Subcutaneous abdominal adipose tissue (tissue), 5 donors: ENCODE measurements around the gene CSPG5.

Experiments used
- H3K27ac ChIP-seq: one replicate; pipeline ENCODE4 v1.7.0; 2013; ENCODE audit warnings: low read depth, mild to moderate bottlenecking, inconsistent platforms, low read length, moderate library complexity
- H3K27me3 ChIP-seq, 5 donors: one replicate each; pipeline ENCODE4 v1.7.0; 2013; ENCODE audit warnings: low read length in 5 of 5, inconsistent platforms in 1 of 5; ENCODE audit not compliant: control insufficient read depth in 5 of 5, insufficient read depth in 4 of 5
- H3K36me3 ChIP-seq, 5 donors: one replicate each; pipeline ENCODE4 v1.7.0; 2013; ENCODE audit warnings: low read length in 5 of 5; ENCODE audit not compliant: control insufficient read depth in 5 of 5, insufficient read depth in 5 of 5
- H3K4me1 ChIP-seq, 5 donors: one replicate each; pipeline ENCODE4 v1.7.0; 2013; ENCODE audit warnings: low read length in 5 of 5, mild to moderate bottlenecking in 3 of 5, moderate library complexity in 1 of 5; ENCODE audit not compliant: control insufficient read depth in 5 of 5, insufficient read depth in 5 of 5
- H3K4me3 ChIP-seq, 5 donors: one replicate each; pipeline ENCODE4 v1.7.0; 2013; ENCODE audit warnings: low read length in 5 of 5, low read depth in 1 of 5
- H3K9ac ChIP-seq, 5 donors: one replicate each; pipeline ENCODE4 v1.7.0; 2013; ENCODE audit warnings: low read length in 5 of 5, mild to moderate bottlenecking in 4 of 5, moderate library complexity in 3 of 5
- H3K9me3 ChIP-seq, 5 donors: one replicate each; pipeline ENCODE4 v1.7.0; 2013; ENCODE audit warnings: low read length in 5 of 5; ENCODE audit not compliant: control insufficient read depth in 5 of 5
- donor health status: healthy.
- donor health status: healthy.
- donor health status: healthy.
- donor health status: healthy.
- donor health status: healthy.

The CSPG5 gene

GRCh38 chr3:47590216-47590615, 11.6 kb upstream of the CSPG5 start:
- peaks cover 31 to 57% (median 43%) of the 10 kb centered on the region in 5 donors for H3K36me3 ChIP-seq
- no peak overlapping the region for H3K27ac ChIP-seq
- H3K27me3 ChIP-seq: no peaks in the 10 kb centered on the region
- H3K4me3 ChIP-seq: no peak overlapping the region
- peaks cover 0 to 7% (median 0%) of the 10 kb centered on the region in 5 donors for H3K4me1 ChIP-seq
- no peak overlapping the region for H3K9ac ChIP-seq
- no peaks in the 10 kb centered on the region for H3K9me3 ChIP-seq

GRCh38 chr3:47588587-47588986, 9.9 kb upstream of the CSPG5 start:
- H3K9me3 ChIP-seq: no peaks in the 10 kb centered on the region
- no peaks in the 10 kb centered on the region for H3K27me3 ChIP-seq
- H3K9ac ChIP-seq: no peak overlapping the region
- peaks cover 26 to 45% (median 36%) of the 10 kb centered on the region in 5 donors for H3K36me3 ChIP-seq
- no peak overlapping the region for H3K27ac ChIP-seq
- H3K4me3 ChIP-seq: no peak overlapping the region
- peaks cover 0 to 13% (median 9%) of the 10 kb centered on the region in 5 donors for H3K4me1 ChIP-seq

- Histone ChIP-seq H3K4me1 (peaks cover 0 to 16% (median 13%) of the 10 kb centered on the region in 5 donors), H3K4me3 (no peak overlapping the region), H3K27ac (no peak overlapping the region), H3K9ac (no peak overlapping the region), H3K36me3 (peaks cover 26 to 45% (median 36%) of the 10 kb centered on the region in 5 donors), H3K9me3 (no peaks in the 10 kb centered on the region), H3K27me3 (no peaks in the 10 kb centered on the region)
Observed at GRCh38 chr3:47588053-47588452, 9.4 kb upstream of the CSPG5 start.

DNA sequence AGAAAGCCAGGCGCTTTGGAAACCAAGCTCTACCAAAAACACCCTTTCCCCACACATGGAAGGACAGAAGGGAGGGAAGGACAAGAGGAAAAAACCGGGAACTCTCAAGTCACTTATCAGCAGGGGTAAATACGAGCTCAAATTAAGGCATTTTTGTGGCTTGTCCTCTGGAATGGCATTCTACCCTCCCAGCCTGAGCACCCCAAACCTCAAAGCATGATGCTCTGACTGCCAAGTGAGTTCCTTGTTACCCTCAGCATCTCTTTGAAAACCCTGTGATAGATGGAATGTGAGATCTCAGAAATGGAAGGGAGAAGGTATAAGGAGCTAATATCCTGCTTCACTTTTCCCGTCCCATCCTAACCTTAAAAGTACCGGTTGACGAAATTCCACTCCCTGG, 8.1 kb upstream of the CSPG5 start:
- Histone ChIP-seq H3K9me3 (no peaks in the 10 kb centered on the region), H3K27me3 (no peaks in the 10 kb centered on the region), H3K4me1 (peaks cover 0 to 17% (median 13%) of the 10 kb centered on the region in 5 donors), H3K36me3 (peaks cover 26 to 45% (median 36%) of the 10 kb centered on the region in 5 donors), H3K27ac (no peak overlapping the region), H3K4me3 (no peak overlapping the region), H3K9ac (no peak overlapping the region)

GRCh38 chr3:47583320-47584075, 4.8 kb upstream of the CSPG5 start:
- peak overlapping the region in 1 of 5 donors; percentile 2 for H3K4me3 ChIP-seq
- peaks cover 13 to 26% (median 16%) of the 10 kb centered on the region in 5 donors for H3K36me3 ChIP-seq
- H3K27me3 ChIP-seq: peaks cover 0 to 6% (median 0%) of the 10 kb centered on the region in 5 donors

GRCh38 chr3:47581835-47582234, 3.2 kb upstream of the CSPG5 start:
- Histone ChIP-seq H3K9ac (no peak overlapping the region), H3K9me3 (no peaks in the 10 kb centered on the region), H3K27ac (no peak overlapping the region), H3K27me3 (peaks cover 0 to 10% (median 0%) of the 10 kb centered on the region in 5 donors), H3K36me3 (peaks cover 2 to 11% (median 10%) of the 10 kb centered on the region in 5 donors), H3K4me1 (peaks cover 0 to 32% (median 26%) of the 10 kb centered on the region in 5 donors), H3K4me3 (no peak overlapping the region)

More at GRCh38 chr3:47583320-47584075, 4.8 kb upstream of the CSPG5 start:
- H3K27ac ChIP-seq: peak overlapping the region; percentile 37
- H3K9me3 ChIP-seq: no peaks in the 10 kb centered on the region
- peak overlapping the region in 1 of 5 donors; percentile 34 for H3K9ac ChIP-seq
- peaks cover 0 to 23% (median 20%) of the 10 kb centered on the region in 5 donors for H3K4me1 ChIP-seq

DNA sequence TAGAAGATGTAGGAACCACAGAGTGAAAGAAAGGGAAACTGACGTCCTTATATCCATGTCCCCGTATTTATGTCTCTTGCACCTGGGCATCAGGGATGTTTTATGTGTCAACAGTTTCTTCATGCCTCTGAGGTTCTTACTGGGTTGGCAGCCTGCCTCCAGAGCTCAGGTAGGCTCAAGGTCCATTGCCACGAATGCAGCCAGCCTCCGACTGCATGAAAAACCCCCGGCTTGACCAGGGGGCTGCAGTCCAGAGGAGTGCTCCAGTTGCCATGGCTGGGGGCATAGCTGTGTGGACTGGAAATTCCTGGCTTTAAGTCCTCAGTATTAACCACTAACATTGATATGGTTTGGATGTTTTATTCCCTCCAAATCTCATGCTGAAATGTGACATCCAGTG, 2.8 kb upstream of the CSPG5 start:
- Histone ChIP-seq H3K4me1 (peaks cover 0 to 32% (median 25%) of the 10 kb centered on the region in 5 donors), H3K4me3 (no peak overlapping the region), H3K36me3 (peaks cover 0 to 8% (median 7%) of the 10 kb centered on the region in 5 donors), H3K9ac (no peak overlapping the region), H3K27me3 (peaks cover 0 to 10% (median 0%) of the 10 kb centered on the region in 5 donors), H3K9me3 (no peaks in the 10 kb centered on the region), H3K27ac (no peak overlapping the region)

GRCh38 chr3:47580481-47580880, 1.8 kb upstream of the CSPG5 start:
- no peaks in the 10 kb centered on the region for H3K9me3 ChIP-seq
- H3K27me3 ChIP-seq: peaks cover 0 to 10% (median 0%) of the 10 kb centered on the region in 5 donors
- H3K27ac ChIP-seq: no peak overlapping the region
- no peak overlapping the region for H3K9ac ChIP-seq
- H3K4me1 ChIP-seq: peaks cover 0 to 32% (median 25%) of the 10 kb centered on the region in 5 donors
- no peak overlapping the region for H3K4me3 ChIP-seq
- H3K36me3 ChIP-seq: peaks cover 0 to 5% (median 0%) of the 10 kb centered on the region in 5 donors

DNA sequence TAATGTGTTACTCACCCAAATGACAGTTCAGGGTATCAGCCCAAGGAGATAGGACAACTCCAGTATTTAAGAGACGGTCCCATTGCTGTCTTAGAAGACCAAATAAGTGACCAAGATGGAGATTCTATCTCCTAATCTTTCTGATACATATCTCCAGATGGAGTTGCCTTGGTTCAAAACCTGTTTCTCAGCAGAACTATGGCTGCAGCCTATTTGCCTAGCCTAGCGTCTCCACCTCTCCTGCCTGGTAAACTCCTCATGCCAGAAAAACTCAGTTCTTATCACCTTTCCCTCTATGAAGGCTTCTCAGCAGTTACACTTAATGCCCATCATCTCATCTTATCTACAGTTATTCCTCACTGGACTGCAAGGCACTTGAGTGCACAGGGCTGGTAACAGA, 1.2 kb upstream of the CSPG5 start:
- no peaks in the 10 kb centered on the region for H3K36me3 ChIP-seq
- H3K4me3 ChIP-seq: no peak overlapping the region
- no peak overlapping the region for H3K9ac ChIP-seq
- H3K4me1 ChIP-seq: peaks cover 0 to 32% (median 25%) of the 10 kb centered on the region in 5 donors
- peaks cover 0 to 10% (median 0%) of the 10 kb centered on the region in 5 donors for H3K27me3 ChIP-seq
- no peaks in the 10 kb centered on the region for H3K9me3 ChIP-seq
- no peak overlapping the region for H3K27ac ChIP-seq

GRCh38 chr3:47578119-47578632, 489 bp downstream of the CSPG5 start:
- Histone ChIP-seq H3K36me3 (no peaks in the 10 kb centered on the region), H3K9me3 (no peaks in the 10 kb centered on the region), H3K4me3 (peak overlapping the region in 4 of 5 donors; percentile 39 to 65 (median 54))

More at GRCh38 chr3:47578119-47578632, 489 bp downstream of the CSPG5 start:
- H3K4me1 ChIP-seq: peaks cover 0 to 18% (median 12%) of the 10 kb centered on the region in 5 donors
- H3K27me3 ChIP-seq: peaks cover 0 to 10% (median 0%) of the 10 kb centered on the region in 5 donors
- no peak overlapping the region for H3K27ac ChIP-seq
- peak overlapping the region in 1 of 5 donors; percentile 63 for H3K9ac ChIP-seq
